H9 (cell line): Measurements from ENCODE around the gene POU2AF1. TPM values are rescaled to one million over a fixed set of nuclear protein-coding genes. Genes with fewer than 3 reads are reported as not detected.

Source experiments
- DNase-seq: peaks from one replicate; pipeline ENCODE4 v3.0.0-alpha.2; 2017
- H2AFZ ChIP-seq: one replicate; pipeline ENCODE4 v1.6.1; 2013; ENCODE audit warnings: mild to moderate bottlenecking, low read length, control low read depth, moderate library complexity
- H2AK5ac ChIP-seq: 2 replicates; pipeline ENCODE4 v1.6.1; 2013; ENCODE audit warnings: low read length, control low read depth, mixed read lengths; ENCODE audit not compliant: insufficient read length
- H2BK120ac ChIP-seq: one replicate; pipeline ENCODE4 v1.6.1; 2013; ENCODE audit warnings: low read depth, mild to moderate bottlenecking, low read length, control low read depth, inconsistent platforms; ENCODE audit not compliant: poor library complexity, severe bottlenecking
- H2BK12ac ChIP-seq: 2 replicates; pipeline ENCODE4 v1.6.1; 2013; ENCODE audit warnings: low read length, control low read depth, mixed read lengths, low read depth; ENCODE audit not compliant: insufficient read length
- H2BK15ac ChIP-seq: 2 replicates; pipeline ENCODE4 v1.6.1; 2013; ENCODE audit warnings: low read depth, low read length, control low read depth
- H2BK20ac ChIP-seq: one replicate; pipeline ENCODE4 v1.6.1; 2013; ENCODE audit warnings: low read depth, mild to moderate bottlenecking, low read length, control low read depth, inconsistent platforms; ENCODE audit not compliant: poor library complexity, severe bottlenecking
- H2BK5ac ChIP-seq: 2 replicates; pipeline ENCODE4 v1.6.1; 2013; ENCODE audit warnings: low read length, control low read depth, mixed read lengths; ENCODE audit not compliant: insufficient read length
- H3K14ac ChIP-seq: 2 replicates; pipeline ENCODE4 v1.6.1; 2013; ENCODE audit warnings: low read length, control low read depth; ENCODE audit not compliant: insufficient read depth
- H3K18ac ChIP-seq: 2 replicates; pipeline ENCODE4 v1.6.1; 2013; ENCODE audit warnings: low read depth, mild to moderate bottlenecking, mixed read lengths, low read length, control low read depth; ENCODE audit not compliant: insufficient read length
- H3K23ac ChIP-seq: 2 replicates; pipeline ENCODE4 v1.6.1; 2013; ENCODE audit warnings: low read length, control low read depth, mixed read lengths, low read depth; ENCODE audit not compliant: insufficient read length
- H3K23me2 ChIP-seq: 2 replicates; pipeline ENCODE4 v1.6.1; 2013; ENCODE audit warnings: low read depth, mild to moderate bottlenecking, mixed read lengths, low read length, control low read depth; ENCODE audit not compliant: insufficient read length, poor library complexity, severe bottlenecking
- H3K27ac ChIP-seq: 2 replicates; pipeline ENCODE4 v1.5.1; 2013; ENCODE audit warnings: low read length, control low read depth, mixed read lengths, low read depth; ENCODE audit not compliant: insufficient read length
- H3K27me3 ChIP-seq: 2 replicates; pipeline ENCODE4 v1.6.1; 2013; ENCODE audit warnings: low read length, control low read depth, inconsistent platforms; ENCODE audit not compliant: insufficient read depth
- H3K4ac ChIP-seq: 2 replicates; pipeline ENCODE4 v1.6.1; 2013; ENCODE audit warnings: low read depth, mild to moderate bottlenecking, control low read depth, inconsistent platforms, low read length, moderate library complexity
- H3K4me1 ChIP-seq: 2 replicates; pipeline ENCODE4 v1.6.1; 2013; ENCODE audit warnings: low read length, control low read depth, inconsistent platforms; ENCODE audit not compliant: insufficient read depth
- H3K4me2 ChIP-seq: 2 replicates; pipeline ENCODE4 v1.6.1; 2013; ENCODE audit warnings: low read length, control low read depth, mixed read lengths; ENCODE audit not compliant: insufficient read length, insufficient read depth
- H3K56ac ChIP-seq: 2 replicates; pipeline ENCODE4 v1.6.1; 2013; ENCODE audit warnings: low read depth, mild to moderate bottlenecking, mixed read lengths, low read length, control low read depth; ENCODE audit not compliant: insufficient read length
- H3K79me1 ChIP-seq: 2 replicates; pipeline ENCODE4 v1.6.1; 2013; ENCODE audit warnings: low read depth, mild to moderate bottlenecking, moderate library complexity, low read length, control low read depth, inconsistent platforms; ENCODE audit not compliant: insufficient read depth, poor library complexity, severe bottlenecking
- H3K79me2 ChIP-seq: 2 replicates; pipeline ENCODE4 v1.6.1; 2013; ENCODE audit warnings: low read length, control low read depth, inconsistent platforms; ENCODE audit not compliant: insufficient read depth
- H3K9ac ChIP-seq: 2 replicates; pipeline ENCODE4 v1.6.1; 2013; ENCODE audit warnings: low read length, control low read depth, mixed read lengths; ENCODE audit not compliant: insufficient read length; ENCODE audit errors: extremely low read depth
- H3K9me3 ChIP-seq: one replicate; pipeline ENCODE4 v1.6.1; 2013; ENCODE audit warnings: low read depth, low read length, inconsistent platforms; ENCODE audit not compliant: control insufficient read depth
- H3T11ph ChIP-seq: one replicate; pipeline ENCODE4 v1.6.1; 2013; ENCODE audit warnings: mild to moderate bottlenecking, low read length, control low read depth, inconsistent platforms
- H4K20me1 ChIP-seq: one replicate; pipeline ENCODE4 v1.6.1; 2013; ENCODE audit not compliant: control insufficient read depth, insufficient read length, insufficient read depth
- H4K5ac ChIP-seq: 2 replicates; pipeline ENCODE4 v1.6.1; 2013; ENCODE audit warnings: low read depth, mild to moderate bottlenecking, mixed read lengths, low read length, control low read depth; ENCODE audit not compliant: insufficient read length
- H4K8ac ChIP-seq: replicated peaks from 2 replicates; pipeline ENCODE4 v1.6.1; 2013; ENCODE audit warnings: low read length, control low read depth, mixed read lengths, low read depth; ENCODE audit not compliant: insufficient read length
- H4K91ac ChIP-seq: 2 replicates; pipeline ENCODE4 v1.6.1; 2013; ENCODE audit warnings: low read depth, mild to moderate bottlenecking, moderate library complexity, mixed read lengths, low read length, control low read depth; ENCODE audit not compliant: insufficient read length
- H3K27ac Mint-ChIP-seq, 3 experiments: 2 replicates in 2 of 3; 3 replicates in 1 of 3; pipeline ENCODE4 v1.8.0; 2020 to 2021; ENCODE audit warnings: mixed read lengths in 3 of 3, mild to moderate bottlenecking in 1 of 3, moderate library complexity in 1 of 3
- H3K27me3 Mint-ChIP-seq: 2 replicates; pipeline ENCODE4 v1.8.0; 2021; ENCODE audit warnings: low read depth, mild to moderate bottlenecking, moderate library complexity, mixed read lengths
- H3K36me3 Mint-ChIP-seq, 3 experiments: 2 replicates in 2 of 3; 3 replicates in 1 of 3; pipeline ENCODE4 v1.8.0; 2020 to 2021; ENCODE audit warnings: low read depth in 3 of 3, mixed read lengths in 3 of 3; ENCODE audit not compliant: insufficient read depth in 1 of 3
- H3K4me1 Mint-ChIP-seq, 2 experiments: 2 replicates each; pipeline ENCODE4 v1.8.0; 2020; ENCODE audit warnings: mixed read lengths in 2 of 2
- H3K4me3 Mint-ChIP-seq, 2 experiments: 2 replicates in 1 of 2; 3 replicates in 1 of 2; pipeline ENCODE4 v1.8.0; 2020 to 2021; ENCODE audit warnings: mild to moderate bottlenecking in 2 of 2, mixed read lengths in 2 of 2, moderate library complexity in 1 of 2
- H3K9me3 Mint-ChIP-seq, 2 experiments: 2 replicates in 1 of 2; 3 replicates in 1 of 2; pipeline ENCODE4 v1.8.0; 2020; ENCODE audit warnings: mild to moderate bottlenecking in 2 of 2, mixed read lengths in 2 of 2, moderate library complexity in 1 of 2
- CTCF ChIP-seq: fragments of 200-600 bp; sonication (generic); conservative IDR thresholded peaks from 3 replicates; pipeline ENCODE4 v1.8.0; 2021; ENCODE audit warnings: antibody characterized with exemption, mild to moderate bottlenecking
- WGBS: extraction: QIAGEN DNeasy Blood & Tissue Kit; methylation state at CpG from one replicate; pipeline ENCODE4 v1.1.7; 2013; ENCODE audit warnings: missing lambda C conversion rate, low lambda C conversion rate, mixed read lengths; ENCODE audit not compliant: insufficient read length; ENCODE audit errors: extremely low coverage; 5-methylcytosine and 5-hydroxymethylcytosine counted together
- total RNA-seq: library from RNA; stranded (reverse); gene quantifications from 2 replicates; pipeline ENCODE4 v1.2.1, GENCODE V29; 2021

Gene POU2AF1
- total RNA-seq, 1 experiment from 2014 or later = not detected

GRCh38 chr11:111356660-111357048, 22.4 kb downstream of the POU2AF1 start:
- Histone ChIP-seq H2BK120ac (no peak overlapping the region), H2BK20ac (no peak overlapping the region), H4K91ac (no peak overlapping the region), H3K18ac (no peak overlapping the region), H2BK5ac (no peak overlapping the region), H3K14ac (no peak overlapping the region), H3K9me3 (no peaks in the 10 kb centered on the region), H4K8ac (no peak overlapping the region), H3K9ac (no peak overlapping the region), H4K20me1 (no peaks in the 10 kb centered on the region), H3K27ac (no peak overlapping the region), H3K79me1 (no peaks in the 10 kb centered on the region), H3K23ac (no peak overlapping the region), H3K23me2 (no peaks in the 10 kb centered on the region), H3T11ph (no peak overlapping the region), H3K4ac (no peak overlapping the region), H3K79me2 (no peaks in the 10 kb centered on the region), H2BK12ac (no peak overlapping the region), H3K4me2 (no peak overlapping the region), H2AFZ (no peak overlapping the region), H3K27me3 (no peaks in the 10 kb centered on the region), H3K4me1 (no peaks in the 10 kb centered on the region), H2BK15ac (no peak overlapping the region), H4K5ac (no peak overlapping the region), H2AK5ac (no peak overlapping the region), H3K56ac (no peak overlapping the region)
- Mint-ChIP-seq H3K27me3 (peaks cover 3% of the 10 kb centered on the region; the same call in 1 of the 2 replicates), H3K4me3 (no peak overlapping the region), H3K4me1 (no peaks in the 10 kb centered on the region), H3K27ac (no peak overlapping the region), H3K9me3 (no peaks in the 10 kb centered on the region; a peak in 1 of 5 replicates), H3K36me3 (no peaks in the 10 kb centered on the region)
- TF ChIP-seq CTCF = no peak
- no CpG with 5 or more reads among the region's 3 CpGs for WGBS
- DNase-seq = no peak
